WERI-Rb-1 (cell line): Measurements from ENCODE around the gene RHBDD2.

Experiments
- DNase-seq: peaks from one replicate; pipeline ENCODE4 v3.0.0-alpha.2; 2020
- H3K27ac ChIP-seq: fragments of 250-450 bp; sonication (Bioruptor Pico); 2 replicates; pipeline ENCODE4 v1.5.1; 2020; ENCODE audit warnings: mild to moderate bottlenecking, moderate library complexity
- H3K27me3 ChIP-seq: fragments of 250-450 bp; sonication (Bioruptor Pico); 2 replicates; pipeline ENCODE4 v1.5.1; 2021; ENCODE audit warnings: mild to moderate bottlenecking, low read depth, moderate library complexity; ENCODE audit not compliant: insufficient read depth, severe bottlenecking
- H3K36me3 ChIP-seq: fragments of 250-450 bp; sonication (Bioruptor Pico); 2 replicates; pipeline ENCODE4 v1.5.1; 2020; ENCODE audit warnings: mild to moderate bottlenecking, moderate library complexity
- H3K4me3 ChIP-seq: 2 replicates; pipeline ENCODE4 v1.5.1; 2011; ENCODE audit warnings: low read depth, mild to moderate bottlenecking, control low read depth, low read length
- H3K9me3 ChIP-seq: fragments of 250-450 bp; sonication (Bioruptor Pico); 2 replicates; pipeline ENCODE4 v1.5.1; 2021; ENCODE audit warnings: mild to moderate bottlenecking, moderate library complexity; ENCODE audit not compliant: severe bottlenecking
- CTCF ChIP-seq: IDR thresholded peaks from 2 replicates; pipeline ENCODE4 v1.5.1; 2011; ENCODE audit warnings: low read depth, mild to moderate bottlenecking, control low read depth, inconsistent platforms, low read length

The RHBDD2 gene

GRCh38 chr7:75920431-75921161 lies 41.8 kb downstream of the RHBDD2 start:
- no peaks in the 10 kb centered on the region for H3K9me3 ChIP-seq
- TF ChIP-seq CTCF = no peak
- H3K27me3 ChIP-seq = no peaks in the 10 kb centered on the region
- no peak for DNase-seq
- no peaks in the 10 kb centered on the region for H3K36me3 ChIP-seq
- no peak overlapping the region for H3K27ac ChIP-seq
- no peak overlapping the region for H3K4me3 ChIP-seq

GRCh38 chr7:75921479-75921878 lies 42.6 kb downstream of the RHBDD2 start:
- no peaks in the 10 kb centered on the region for H3K27me3 ChIP-seq
- no peaks in the 10 kb centered on the region for H3K9me3 ChIP-seq
- no peak for DNase-seq
- no peak for TF ChIP-seq CTCF
- H3K4me3 ChIP-seq = no peak overlapping the region
- H3K36me3 ChIP-seq = no peaks in the 10 kb centered on the region
- H3K27ac ChIP-seq = no peak overlapping the region

- no peak for TF ChIP-seq CTCF
- H3K27ac ChIP-seq = no peak overlapping the region
- no peak overlapping the region for H3K4me3 ChIP-seq
- no peaks in the 10 kb centered on the region for H3K9me3 ChIP-seq
- no peak for DNase-seq
- H3K36me3 ChIP-seq = no peaks in the 10 kb centered on the region
- no peaks in the 10 kb centered on the region for H3K27me3 ChIP-seq
Observed at GRCh38 chr7:75922966-75923603, 44.3 kb downstream of the RHBDD2 start.

GRCh38 chr7:75924256-75924655 lies 45.4 kb downstream of the RHBDD2 start:
- TF ChIP-seq CTCF = no peak
- Histone ChIP-seq H3K27me3 (no peaks in the 10 kb centered on the region), H3K4me3 (no peak overlapping the region), H3K9me3 (no peaks in the 10 kb centered on the region), H3K36me3 (no peaks in the 10 kb centered on the region), H3K27ac (no peak overlapping the region)
- DNase-seq = no peak

- H3K27me3 ChIP-seq = no peaks in the 10 kb centered on the region
- H3K27ac ChIP-seq = no peak overlapping the region
- no peak for DNase-seq
- H3K36me3 ChIP-seq = no peaks in the 10 kb centered on the region
- H3K4me3 ChIP-seq = no peak overlapping the region
- no peaks in the 10 kb centered on the region for H3K9me3 ChIP-seq
- TF ChIP-seq CTCF = no peak
Observed at GRCh38 chr7:75924889-75925288, 46.1 kb downstream of the RHBDD2 start.
